ENCODE data around the gene LUC7L3.
"Not testable (repeated sequence)": the region's sequence is repeated elsewhere in the genome, so short reads cannot be mapped to it uniquely, and the experiment has no call there.

Gene LUC7L3

GRCh38 chr17:50719924-50720794, 756 bp downstream of the LUC7L3 start:
- DNase-seq (ENCODE audit: insufficient read length, low spot score) (no peak), FAIRE-seq (no peak)
- no peak for TF ChIP-seq CTCF (IDR thresholded peaks at IDR 0.05; ENCODE audit: insufficient read depth, missing control alignments)

- TF ChIP-seq CTCF (IDR thresholded peaks at IDR 0.05; ENCODE audit: insufficient read depth, missing control alignments), result no peak
- FAIRE-seq, result no peak
- DNase-seq (ENCODE audit: insufficient read length, low spot score), result no peak
Observed at GRCh38 chr17:50721194-50722010, 2.0 kb downstream of the LUC7L3 start.

GRCh38 chr17:50722746-50723145, 3.3 kb downstream of the LUC7L3 start:
- TF ChIP-seq CTCF (IDR thresholded peaks at IDR 0.05; ENCODE audit: insufficient read depth, missing control alignments), result no peak
- no peak for FAIRE-seq
- no peak for DNase-seq (ENCODE audit: insufficient read length, low spot score)

GRCh38 chr17:50724622-50725021, 5.2 kb downstream of the LUC7L3 start:
- DNase-seq (ENCODE audit: insufficient read length, low spot score); FAIRE-seq: not testable (repeated sequence)

GRCh38 chr17:50725769-50726655, 6.6 kb downstream of the LUC7L3 start:
- FAIRE-seq, result no peak

GRCh38 chr17:50728112-50728429, 8.7 kb downstream of the LUC7L3 start:
- FAIRE-seq (no peak), DNase-seq (ENCODE audit: insufficient read length, low spot score) (no peak)
- no peak for TF ChIP-seq CTCF (IDR thresholded peaks at IDR 0.05; ENCODE audit: insufficient read depth, missing control alignments)

More at GRCh38 chr17:50725769-50726655, 6.6 kb downstream of the LUC7L3 start:
- no peak for DNase-seq (ENCODE audit: insufficient read length, low spot score)
- TF ChIP-seq CTCF (IDR thresholded peaks at IDR 0.05; ENCODE audit: insufficient read depth, missing control alignments), result no peak
